Measurements from ENCODE around the gene SLC25A45. TPM values are rescaled to one million over a fixed set of nuclear protein-coding genes. Genes with fewer than 3 reads are reported as not detected.

Gene SLC25A45
- total and polyA plus RNA-seq, 8 donors = 8.4 to 17.0 (median 11.8) TPM

DNA sequence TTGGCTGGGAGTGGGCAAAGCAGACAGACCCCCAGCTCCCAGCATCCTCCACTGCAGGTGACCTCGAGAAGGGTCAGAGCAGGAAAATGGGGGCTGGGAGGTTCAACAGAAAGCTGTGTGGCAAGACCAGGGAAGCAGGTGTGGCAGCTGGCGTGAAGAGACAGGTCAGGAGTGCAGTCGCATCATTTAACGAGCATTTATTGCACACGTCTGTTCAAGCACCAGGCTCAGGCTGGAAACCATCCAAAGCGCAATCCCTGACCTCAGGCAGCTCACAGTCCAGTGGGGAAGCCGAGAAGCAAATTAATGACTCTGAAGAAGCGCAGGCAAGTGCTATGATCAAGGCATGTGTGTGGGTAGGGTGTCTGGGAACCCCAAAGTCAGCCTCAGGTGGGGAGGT lies 7.4 kb downstream of the SLC25A45 start:
- TF ChIP-seq, protein P1, sequence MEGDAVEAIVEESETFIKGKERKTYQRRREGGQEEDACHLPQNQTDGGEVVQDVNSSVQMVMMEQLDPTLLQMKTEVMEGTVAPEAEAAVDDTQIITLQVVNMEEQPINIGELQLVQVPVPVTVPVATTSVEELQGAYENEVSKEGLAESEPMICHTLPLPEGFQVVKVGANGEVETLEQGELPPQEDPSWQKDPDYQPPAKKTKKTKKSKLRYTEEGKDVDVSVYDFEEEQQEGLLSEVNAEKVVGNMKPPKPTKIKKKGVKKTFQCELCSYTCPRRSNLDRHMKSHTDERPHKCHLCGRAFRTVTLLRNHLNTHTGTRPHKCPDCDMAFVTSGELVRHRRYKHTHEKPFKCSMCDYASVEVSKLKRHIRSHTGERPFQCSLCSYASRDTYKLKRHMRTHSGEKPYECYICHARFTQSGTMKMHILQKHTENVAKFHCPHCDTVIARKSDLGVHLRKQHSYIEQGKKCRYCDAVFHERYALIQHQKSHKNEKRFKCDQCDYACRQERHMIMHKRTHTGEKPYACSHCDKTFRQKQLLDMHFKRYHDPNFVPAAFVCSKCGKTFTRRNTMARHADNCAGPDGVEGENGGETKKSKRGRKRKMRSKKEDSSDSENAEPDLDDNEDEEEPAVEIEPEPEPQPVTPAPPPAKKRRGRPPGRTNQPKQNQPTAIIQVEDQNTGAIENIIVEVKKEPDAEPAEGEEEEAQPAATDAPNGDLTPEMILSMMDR (IDR thresholded peaks at IDR 0.05) = no peak
- H3K27me3 ChIP-seq = no peaks in the 10 kb centered on the region
- no peak overlapping the region for H3K4me3 ChIP-seq
- no peaks in the 10 kb centered on the region for H3K36me3 ChIP-seq
- no peak overlapping the region for H3K27ac ChIP-seq
- no peaks in the 10 kb centered on the region for H3K9me3 ChIP-seq
- ATAC-seq (no peak), DNase-seq (no peak)
- peaks cover 7 to 24% of the 10 kb centered on the region in 2 donors for H3K4me1 ChIP-seq
- intact Hi-C loops (cut with DNase I) = no loop called here

GRCh38 chr11:65373839-65374580 lies 8.4 kb downstream of the SLC25A45 start:
- ATAC-seq = no peak
- no peaks in the 10 kb centered on the region for H3K36me3 ChIP-seq
- no peak for DNase-seq
- peaks cover 7 to 20% of the 10 kb centered on the region in 2 donors for H3K4me1 ChIP-seq
- H3K4me3 ChIP-seq = no peak overlapping the region
- no peak overlapping the region for H3K27ac ChIP-seq
- H3K27me3 ChIP-seq = no peaks in the 10 kb centered on the region
- intact Hi-C loops (cut with DNase I) = no loop called here
- TF ChIP-seq, protein P1 (IDR thresholded peaks at IDR 0.05) = no peak
- H3K9me3 ChIP-seq = no peaks in the 10 kb centered on the region

DNA sequence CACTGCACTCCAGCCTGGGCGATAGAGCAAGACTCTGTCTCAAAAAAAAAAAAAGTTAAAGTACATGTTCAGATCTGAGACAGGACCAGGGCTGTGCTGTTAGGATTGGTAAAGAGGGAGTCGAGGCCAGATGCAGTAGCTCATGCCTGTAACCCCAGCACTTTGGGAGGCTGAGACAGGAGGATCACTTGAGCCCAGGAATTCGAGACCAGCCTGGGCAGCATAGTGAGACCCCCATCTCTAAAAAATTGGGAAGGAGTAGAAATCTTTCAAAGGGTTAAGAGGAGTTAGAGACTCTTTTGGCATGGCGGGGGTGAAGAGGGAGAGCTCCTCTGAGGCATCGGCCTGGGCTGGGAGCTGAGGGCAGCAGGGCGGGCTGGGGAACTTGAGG lies 11.8 kb downstream of the SLC25A45 start:
- TF ChIP-seq, protein P1 (IDR thresholded peaks at IDR 0.05) = no peak
- ATAC-seq (no peak), DNase-seq (no peak)
- no peaks in the 10 kb centered on the region for H3K27me3 ChIP-seq
- peaks cover 7 to 22% of the 10 kb centered on the region in 2 donors for H3K4me1 ChIP-seq
- H3K36me3 ChIP-seq = no peaks in the 10 kb centered on the region
- H3K27ac ChIP-seq = peak overlapping the region; percentile 1 to 45
- intact Hi-C loops (cut with DNase I) = no loop called here
- no peak overlapping the region for H3K4me3 ChIP-seq
- H3K9me3 ChIP-seq = no peaks in the 10 kb centered on the region

- peak in 1 of 4 donors; percentile 67 for DNase-seq
- Histone ChIP-seq H3K4me1 (peaks cover 7 to 34% of the 10 kb centered on the region in 2 donors), H3K27ac (no peak overlapping the region), H3K4me3 (no peak overlapping the region), H3K36me3 (no peaks in the 10 kb centered on the region), H3K27me3 (no peaks in the 10 kb centered on the region), H3K9me3 (no peaks in the 10 kb centered on the region)
- intact Hi-C loops (cut with DNase I) = loop anchor here in 1 of 2 donors (2.0 kb wide), 1 partner anchor 148 kb away; no protein-coding TSS in a partner anchor
- TF ChIP-seq, protein P1 (IDR thresholded peaks at IDR 0.05) = peak; percentile 53 to 80
- peak; percentile 86 for ATAC-seq
Observed at GRCh38 chr11:65366340-65366773, 16.1 kb downstream of the SLC25A45 start.

GRCh38 chr11:65363770-65364169 lies 18.7 kb downstream of the SLC25A45 start:
- Histone ChIP-seq H3K36me3 (no peaks in the 10 kb centered on the region), H3K9me3 (no peaks in the 10 kb centered on the region), H3K27me3 (no peaks in the 10 kb centered on the region), H3K4me1 (peaks cover 0 to 22% of the 10 kb centered on the region in 2 donors), H3K27ac (no peak overlapping the region), H3K4me3 (no peak overlapping the region)
- TF ChIP-seq, protein P1 (IDR thresholded peaks at IDR 0.05) = no peak
- ATAC-seq (no peak), DNase-seq (no peak)
- intact Hi-C loops (cut with DNase I) = no loop called here

Measured in left lung (tissue), 10 donors.